ENCODE measurements around the gene ITFG2. TPM values are rescaled to one million over a fixed set of nuclear protein-coding genes. Genes with fewer than 3 reads are reported as not detected.
A peak's percentile ranks its signal among the peaks of the same experiment; 100 is the strongest.

The ITFG2 gene
- total and polyA plus RNA-seq, 9 of the 15 experiments (the other 6 are each of a cell fraction or from before 2014, with no cell fraction given): 15.0 to 22.8 (median 19.4) TPM

DNA sequence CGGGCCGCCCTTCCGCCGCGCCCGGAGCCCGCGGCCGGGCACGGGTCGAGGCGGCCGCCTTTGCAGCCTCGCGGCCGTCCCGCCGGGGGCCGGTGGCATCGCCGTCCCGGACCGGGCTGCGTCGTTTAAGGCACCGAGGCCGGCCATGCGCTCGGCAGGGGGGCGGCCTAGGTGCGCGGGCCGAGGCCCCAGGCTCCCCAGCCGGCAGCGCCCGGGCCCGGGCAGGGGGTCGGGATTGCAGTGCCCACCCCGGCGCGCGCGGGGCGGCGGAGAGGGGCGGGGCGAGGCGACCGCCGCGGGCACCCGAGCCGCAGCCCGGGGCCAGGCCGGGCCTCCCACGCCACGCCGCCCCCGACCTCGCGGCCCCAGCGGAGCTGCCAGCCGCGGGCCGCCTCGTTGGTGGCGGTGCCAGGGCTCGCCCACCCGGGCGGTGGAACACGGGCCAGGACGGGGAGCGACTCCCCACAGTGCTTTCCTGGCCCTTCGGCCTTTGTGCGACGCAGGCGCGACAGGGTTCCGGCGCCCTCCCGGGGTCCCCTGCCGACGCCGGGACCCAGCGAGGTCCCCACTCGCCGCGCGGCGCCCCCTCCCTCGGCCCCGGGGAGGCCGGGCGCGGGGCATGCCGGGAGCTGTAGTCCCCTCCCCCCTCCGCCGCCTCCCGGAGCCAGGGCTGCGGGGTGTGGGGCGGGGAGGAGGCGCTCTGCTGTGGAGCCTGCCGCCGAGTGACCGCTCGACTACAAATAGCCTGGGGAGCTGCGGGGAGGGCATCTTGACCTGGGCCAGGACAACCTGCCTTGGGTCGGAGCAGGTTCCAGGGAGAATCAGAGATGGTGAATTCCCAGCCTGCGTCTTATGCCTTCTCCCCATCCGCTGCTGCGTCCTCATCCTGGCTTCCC is 16.9 kb upstream of the ITFG2 start (continued):
- TF ChIP-seq POLR3A (IDR thresholded peaks at IDR 0.05; ENCODE audit: borderline replicate concordance, extremely low read depth, insufficient read depth, insufficient read length) (no peak), CHD4 (IDR thresholded peaks at IDR 0.05; ENCODE audit: insufficient read depth, insufficient replicate concordance, low read depth, low read length, poor library complexity, severe bottlenecking) (no peak), POLR2G (IDR thresholded peaks at IDR 0.05; ENCODE audit: low read depth, low read length) (peak; percentile 68), CREM (IDR thresholded peaks at IDR 0.05; ENCODE audit: low read depth) (no peak), KAT7 (CRISPR knock-in tag; IDR thresholded peaks at IDR 0.05; ENCODE audit: borderline replicate concordance) (no peak), PTRF (tag; IDR thresholded peaks at IDR 0.05) (no peak), HMGN3 (IDR thresholded peaks at IDR 0.05; ENCODE audit: borderline replicate concordance, extremely low read depth, insufficient read length, low read depth, low read length) (peak; percentile 78), NELFE (IDR thresholded peaks at IDR 0.05; ENCODE audit: insufficient read depth, insufficient read length) (no peak), GATAD2B (IDR thresholded peaks at IDR 0.05; ENCODE audit: borderline replicate concordance) (peak; percentile 23; the same call in 1 of the 2 replicates), SIN3B (IDR thresholded peaks at IDR 0.05; ENCODE audit: low read depth) (no peak), PTTG1 (tag; IDR thresholded peaks at IDR 0.05; ENCODE audit: low read depth) (no peak), BRD4 (IDR thresholded peaks at IDR 0.05) (no peak), RB1 (IDR thresholded peaks at IDR 0.05; ENCODE audit: low read depth) (peak; percentile 37; the same call in 1 of the 2 replicates), HCFC1 (IDR thresholded peaks at IDR 0.05; ENCODE audit: low read depth, low read length) (peak; percentile 81), FOXJ2 (tag; IDR thresholded peaks at IDR 0.05) (no peak), BMI1 (IDR thresholded peaks at IDR 0.05; ENCODE audit: low read length) (no peak), HNRNPL (IDR thresholded peaks at IDR 0.05; ENCODE audit: low read depth, low read length) (0 out of 2 replicates have a peak, but pooled peaks have one; percentile 40), ETV5 (CRISPR knock-in tag; IDR thresholded peaks at IDR 0.05; ENCODE audit: low read depth) (0 out of 2 replicates have a peak, but pooled peaks have one; percentile 33), BRCA1 (IDR thresholded peaks at IDR 0.05) (no peak), BRCA1 (CRISPR knock-in tag; IDR thresholded peaks at IDR 0.05) (no peak)
- TF ChIP-seq, protein P1, sequence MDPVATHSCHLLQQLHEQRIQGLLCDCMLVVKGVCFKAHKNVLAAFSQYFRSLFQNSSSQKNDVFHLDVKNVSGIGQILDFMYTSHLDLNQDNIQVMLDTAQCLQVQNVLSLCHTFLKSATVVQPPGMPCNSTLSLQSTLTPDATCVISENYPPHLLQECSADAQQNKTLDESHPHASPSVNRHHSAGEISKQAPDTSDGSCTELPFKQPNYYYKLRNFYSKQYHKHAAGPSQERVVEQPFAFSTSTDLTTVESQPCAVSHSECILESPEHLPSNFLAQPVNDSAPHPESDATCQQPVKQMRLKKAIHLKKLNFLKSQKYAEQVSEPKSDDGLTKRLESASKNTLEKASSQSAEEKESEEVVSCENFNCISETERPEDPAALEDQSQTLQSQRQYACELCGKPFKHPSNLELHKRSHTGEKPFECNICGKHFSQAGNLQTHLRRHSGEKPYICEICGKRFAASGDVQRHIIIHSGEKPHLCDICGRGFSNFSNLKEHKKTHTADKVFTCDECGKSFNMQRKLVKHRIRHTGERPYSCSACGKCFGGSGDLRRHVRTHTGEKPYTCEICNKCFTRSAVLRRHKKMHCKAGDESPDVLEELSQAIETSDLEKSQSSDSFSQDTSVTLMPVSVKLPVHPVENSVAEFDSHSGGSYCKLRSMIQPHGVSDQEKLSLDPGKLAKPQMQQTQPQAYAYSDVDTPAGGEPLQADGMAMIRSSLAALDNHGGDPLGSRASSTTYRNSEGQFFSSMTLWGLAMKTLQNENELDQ (CRISPR knock-in tag; IDR thresholded peaks at IDR 0.05; ENCODE audit: borderline replicate concordance): no peak
- TF ChIP-seq, protein P2, sequence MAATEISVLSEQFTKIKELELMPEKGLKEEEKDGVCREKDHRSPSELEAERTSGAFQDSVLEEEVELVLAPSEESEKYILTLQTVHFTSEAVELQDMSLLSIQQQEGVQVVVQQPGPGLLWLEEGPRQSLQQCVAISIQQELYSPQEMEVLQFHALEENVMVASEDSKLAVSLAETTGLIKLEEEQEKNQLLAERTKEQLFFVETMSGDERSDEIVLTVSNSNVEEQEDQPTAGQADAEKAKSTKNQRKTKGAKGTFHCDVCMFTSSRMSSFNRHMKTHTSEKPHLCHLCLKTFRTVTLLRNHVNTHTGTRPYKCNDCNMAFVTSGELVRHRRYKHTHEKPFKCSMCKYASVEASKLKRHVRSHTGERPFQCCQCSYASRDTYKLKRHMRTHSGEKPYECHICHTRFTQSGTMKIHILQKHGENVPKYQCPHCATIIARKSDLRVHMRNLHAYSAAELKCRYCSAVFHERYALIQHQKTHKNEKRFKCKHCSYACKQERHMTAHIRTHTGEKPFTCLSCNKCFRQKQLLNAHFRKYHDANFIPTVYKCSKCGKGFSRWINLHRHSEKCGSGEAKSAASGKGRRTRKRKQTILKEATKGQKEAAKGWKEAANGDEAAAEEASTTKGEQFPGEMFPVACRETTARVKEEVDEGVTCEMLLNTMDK (IDR thresholded peaks at IDR 0.05; ENCODE audit: borderline replicate concordance, insufficient read depth, low read depth, low read length, poor library complexity, severe bottlenecking): peak; percentile 14

Measured in K562 (cell line).